ENCODE results near the gene OR52K1.

Gene OR52K1

DNA sequence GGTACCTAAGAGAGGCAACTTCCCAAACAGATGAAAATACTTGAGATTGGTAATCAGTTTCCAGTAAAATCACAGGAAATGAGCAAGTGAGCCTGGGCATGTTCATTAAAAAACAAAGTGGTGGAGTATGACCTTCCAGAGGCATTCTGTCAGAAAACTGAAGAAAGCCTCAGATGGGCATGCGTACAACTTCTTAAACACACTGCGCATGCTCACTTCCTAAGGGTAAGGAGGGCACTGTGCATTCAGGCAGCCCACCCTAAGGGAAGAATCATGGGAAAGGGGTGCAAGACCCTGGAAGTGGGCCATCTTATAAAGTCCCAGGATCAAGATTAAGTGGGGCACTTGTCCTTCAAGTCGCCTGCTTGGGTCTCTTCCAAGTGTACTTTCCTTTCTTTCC is 29.3 kb upstream of the OR52K1 start:
- no peak for DNase-seq
- TF ChIP-seq, protein P1, sequence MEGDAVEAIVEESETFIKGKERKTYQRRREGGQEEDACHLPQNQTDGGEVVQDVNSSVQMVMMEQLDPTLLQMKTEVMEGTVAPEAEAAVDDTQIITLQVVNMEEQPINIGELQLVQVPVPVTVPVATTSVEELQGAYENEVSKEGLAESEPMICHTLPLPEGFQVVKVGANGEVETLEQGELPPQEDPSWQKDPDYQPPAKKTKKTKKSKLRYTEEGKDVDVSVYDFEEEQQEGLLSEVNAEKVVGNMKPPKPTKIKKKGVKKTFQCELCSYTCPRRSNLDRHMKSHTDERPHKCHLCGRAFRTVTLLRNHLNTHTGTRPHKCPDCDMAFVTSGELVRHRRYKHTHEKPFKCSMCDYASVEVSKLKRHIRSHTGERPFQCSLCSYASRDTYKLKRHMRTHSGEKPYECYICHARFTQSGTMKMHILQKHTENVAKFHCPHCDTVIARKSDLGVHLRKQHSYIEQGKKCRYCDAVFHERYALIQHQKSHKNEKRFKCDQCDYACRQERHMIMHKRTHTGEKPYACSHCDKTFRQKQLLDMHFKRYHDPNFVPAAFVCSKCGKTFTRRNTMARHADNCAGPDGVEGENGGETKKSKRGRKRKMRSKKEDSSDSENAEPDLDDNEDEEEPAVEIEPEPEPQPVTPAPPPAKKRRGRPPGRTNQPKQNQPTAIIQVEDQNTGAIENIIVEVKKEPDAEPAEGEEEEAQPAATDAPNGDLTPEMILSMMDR (IDR thresholded peaks at IDR 0.05) = no peak
- Histone ChIP-seq H3K36me3 (no peaks in the 10 kb centered on the region), H3K4me1 (no peaks in the 10 kb centered on the region), H3K27me3 (no peaks in the 10 kb centered on the region), H3K27ac (no peak overlapping the region), H3K9me3 (no peaks in the 10 kb centered on the region), H3K4me3 (no peak overlapping the region)
- intact Hi-C loops (cut with DNase I; ENCODE audit: low total_unique reads) = no loop called here

GRCh38 chr11:4454021-4454420 is 28.4 kb upstream of the OR52K1 start:
- no peaks in the 10 kb centered on the region for H3K27me3 ChIP-seq
- H3K36me3 ChIP-seq = no peaks in the 10 kb centered on the region
- no peak overlapping the region for H3K27ac ChIP-seq
- no peaks in the 10 kb centered on the region for H3K9me3 ChIP-seq
- intact Hi-C loops (cut with DNase I; ENCODE audit: low total_unique reads) = no loop called here
- TF ChIP-seq, protein P1 (IDR thresholded peaks at IDR 0.05) = no peak
- no peaks in the 10 kb centered on the region for H3K4me1 ChIP-seq
- DNase-seq = no peak
- H3K4me3 ChIP-seq = no peak overlapping the region

DNA sequence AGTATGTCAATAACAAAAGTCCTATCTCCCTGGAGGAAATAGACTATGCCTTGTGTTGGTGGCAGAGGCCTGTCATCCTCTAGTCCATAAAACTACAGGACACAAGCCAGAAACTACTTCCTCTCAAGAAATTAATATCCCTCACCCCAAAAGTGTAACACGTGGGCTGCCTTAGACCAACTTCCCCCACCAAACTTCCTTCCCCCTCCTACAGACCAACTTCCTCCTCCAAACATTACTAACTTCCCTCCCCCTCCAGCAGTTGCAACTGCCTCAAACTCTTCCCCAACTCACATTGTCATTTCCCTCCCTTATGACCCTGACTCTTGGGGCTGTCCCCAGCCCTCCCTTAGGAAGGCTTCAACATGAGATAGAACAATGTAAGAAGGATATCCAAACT is 27.0 kb upstream of the OR52K1 start:
- Histone ChIP-seq H3K27me3 (no peaks in the 10 kb centered on the region), H3K27ac (no peak overlapping the region), H3K9me3 (no peaks in the 10 kb centered on the region), H3K36me3 (no peaks in the 10 kb centered on the region), H3K4me1 (peaks cover 0 to 4% (median 0%) of the 10 kb centered on the region in 4 donors), H3K4me3 (no peak overlapping the region)
- TF ChIP-seq, protein P1 (IDR thresholded peaks at IDR 0.05) = no peak
- peak in 1 of 2 donors; percentile 25 for DNase-seq
- intact Hi-C loops (cut with DNase I; ENCODE audit: low total_unique reads) = no loop called here

GRCh38 chr11:4459500-4459899 is 22.9 kb upstream of the OR52K1 start:
- DNase-seq = no peak
- Histone ChIP-seq H3K27ac (no peak overlapping the region), H3K27me3 (no peaks in the 10 kb centered on the region), H3K4me3 (no peak overlapping the region), H3K9me3 (peaks cover 0 to 6% (median 3%) of the 10 kb centered on the region in 3 donors), H3K4me1 (peaks cover 0 to 4% (median 0%) of the 10 kb centered on the region in 4 donors), H3K36me3 (no peaks in the 10 kb centered on the region)
- intact Hi-C loops (cut with DNase I; ENCODE audit: low total_unique reads) = no loop called here
- TF ChIP-seq, protein P1 (IDR thresholded peaks at IDR 0.05) = no peak

DNA sequence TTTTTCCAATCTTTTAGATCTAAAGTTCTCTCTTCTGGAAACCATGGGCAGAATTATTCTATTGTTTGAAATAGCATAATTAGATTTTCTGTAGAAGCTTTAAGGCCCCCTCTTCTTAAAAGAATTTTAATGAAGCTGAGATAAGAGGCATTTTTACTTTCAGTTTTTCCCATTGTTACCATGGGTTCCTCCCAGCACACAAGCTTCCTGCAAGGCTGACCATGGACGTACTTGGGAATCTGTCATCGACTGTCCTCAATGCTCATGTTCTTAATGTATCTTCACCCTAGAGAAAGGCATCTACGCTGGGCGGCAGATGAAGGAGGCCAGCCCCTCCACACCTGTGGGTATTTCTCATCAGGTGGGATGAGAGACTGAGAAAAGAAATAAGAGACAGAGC is 22.3 kb upstream of the OR52K1 start:
- no peak for DNase-seq
- Histone ChIP-seq H3K4me3 (no peak overlapping the region), H3K27me3 (no peaks in the 10 kb centered on the region), H3K9me3 (peaks cover 0 to 8% (median 4%) of the 10 kb centered on the region in 3 donors), H3K36me3 (no peaks in the 10 kb centered on the region), H3K27ac (no peak overlapping the region), H3K4me1 (peaks cover 0 to 4% (median 0%) of the 10 kb centered on the region in 4 donors)
- TF ChIP-seq, protein P1 (IDR thresholded peaks at IDR 0.05) = no peak
- intact Hi-C loops (cut with DNase I; ENCODE audit: low total_unique reads) = no loop called here

Data from tibial artery (tissue), 4 donors.